Measurements from ENCODE around the gene MATN3. TPM values are rescaled to one million over a fixed set of nuclear protein-coding genes. Genes with fewer than 3 reads are reported as not detected.

Gene MATN3
- polyA plus RNA-seq, 1 donor (not counting 4 experiments of a cell fraction or from before 2014, with no cell fraction given) = 1.4 TPM

DNA sequence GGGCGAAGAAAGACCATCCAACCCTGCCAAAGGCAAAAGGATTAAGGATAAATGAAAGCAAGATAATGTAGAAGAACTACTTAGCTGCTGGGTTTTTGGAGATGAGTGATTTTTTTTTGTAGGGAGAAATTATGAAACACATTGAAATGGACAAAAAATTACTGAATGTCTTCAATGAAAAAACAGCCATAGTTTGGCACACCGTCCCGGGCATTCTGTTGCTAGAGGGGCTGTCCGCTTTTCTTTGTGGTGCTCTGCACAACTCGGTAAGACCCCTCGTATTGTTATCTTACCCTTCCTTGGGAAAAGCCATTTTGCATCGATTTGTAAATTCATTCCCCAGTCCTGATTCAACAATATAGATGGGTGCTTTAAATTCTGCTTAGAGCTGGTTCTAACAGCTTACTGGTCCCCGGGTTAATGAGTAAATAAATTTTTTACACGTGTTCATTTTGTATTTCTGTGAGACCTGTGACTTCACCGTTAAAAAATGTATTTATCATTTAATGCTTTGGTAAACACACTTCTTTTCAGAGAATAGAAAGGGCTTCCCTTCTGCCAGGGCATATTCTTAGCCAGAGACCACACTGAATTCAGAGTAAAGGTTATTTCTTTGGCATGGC, 39.9 kb upstream of the MATN3 start:
- peaks cover 3% of the 10 kb centered on the region for H4K20me1 ChIP-seq (ENCODE audit: control insufficient read depth, extremely low read depth, insufficient read depth, low read length)
- peaks cover 39% of the 10 kb centered on the region for H3K79me2 ChIP-seq (ENCODE audit: control insufficient read depth, insufficient read depth, low read length)
- H2AFZ ChIP-seq (ENCODE audit: control insufficient read depth, low read length) = peak overlapping the region; percentile 61
- H3K4me2 ChIP-seq (ENCODE audit: control insufficient read depth, extremely low read depth, insufficient read depth, low read depth, low read length) = peak overlapping the region; percentile 84
- no peaks in the 10 kb centered on the region for H3K9me3 ChIP-seq (ENCODE audit: control insufficient read depth, low read depth, low read length)
- peak overlapping the region; percentile 91 to 99 (median 98) for H3K4me3 ChIP-seq (ENCODE audit: control insufficient read depth in 2 of 3, extremely low read depth in 1 of 3, insufficient read depth in 2 of 3, low read depth in 1 of 3, low read length in 3 of 3)
- no peak for FAIRE-seq
- peak overlapping the region; percentile 94 for H3K9ac ChIP-seq (ENCODE audit: control insufficient read depth, extremely low read depth, insufficient read depth, low read length)
- peaks cover 36% of the 10 kb centered on the region for H3K4me1 ChIP-seq (ENCODE audit: control insufficient read depth, extremely low read depth, insufficient read depth, low read length)
- peak overlapping the region; percentile 98 for H3K27ac ChIP-seq (ENCODE audit: control insufficient read depth, insufficient read depth, low read length)
- H3K27me3 ChIP-seq (ENCODE audit: control insufficient read depth, extremely low read depth, insufficient read depth, low read length) = no peaks in the 10 kb centered on the region
- peaks cover 0 to 4% of the 10 kb centered on the region in 2 experiments for H3K36me3 ChIP-seq (ENCODE audit: control insufficient read depth in 2 of 2, extremely low read depth in 1 of 2, insufficient read depth in 2 of 2, low read length in 2 of 2)
- TF ChIP-seq, protein P1, sequence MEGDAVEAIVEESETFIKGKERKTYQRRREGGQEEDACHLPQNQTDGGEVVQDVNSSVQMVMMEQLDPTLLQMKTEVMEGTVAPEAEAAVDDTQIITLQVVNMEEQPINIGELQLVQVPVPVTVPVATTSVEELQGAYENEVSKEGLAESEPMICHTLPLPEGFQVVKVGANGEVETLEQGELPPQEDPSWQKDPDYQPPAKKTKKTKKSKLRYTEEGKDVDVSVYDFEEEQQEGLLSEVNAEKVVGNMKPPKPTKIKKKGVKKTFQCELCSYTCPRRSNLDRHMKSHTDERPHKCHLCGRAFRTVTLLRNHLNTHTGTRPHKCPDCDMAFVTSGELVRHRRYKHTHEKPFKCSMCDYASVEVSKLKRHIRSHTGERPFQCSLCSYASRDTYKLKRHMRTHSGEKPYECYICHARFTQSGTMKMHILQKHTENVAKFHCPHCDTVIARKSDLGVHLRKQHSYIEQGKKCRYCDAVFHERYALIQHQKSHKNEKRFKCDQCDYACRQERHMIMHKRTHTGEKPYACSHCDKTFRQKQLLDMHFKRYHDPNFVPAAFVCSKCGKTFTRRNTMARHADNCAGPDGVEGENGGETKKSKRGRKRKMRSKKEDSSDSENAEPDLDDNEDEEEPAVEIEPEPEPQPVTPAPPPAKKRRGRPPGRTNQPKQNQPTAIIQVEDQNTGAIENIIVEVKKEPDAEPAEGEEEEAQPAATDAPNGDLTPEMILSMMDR (optimal IDR thresholded peaks at IDR 0.05 in 1 of 3, IDR thresholded peaks at IDR 0.05 in 1 of 3, conservative IDR thresholded peaks at IDR 0.05 in 1 of 3; ENCODE audit: extremely low read depth in 1 of 3, insufficient read depth in 2 of 3, low read length in 3 of 3) = no peak
- no peak for TF ChIP-seq EZH2 (IDR thresholded peaks at IDR 0.05; ENCODE audit: low read length)
- dilution Hi-C loops (cut with MboI; ENCODE audit: extremely low pct_ligation_motif_present, low sequenced_read_pairs) = no loop called here
- H3K9me1 ChIP-seq (ENCODE audit: control insufficient read depth, extremely low read depth, insufficient read depth, low read length) = no peaks in the 10 kb centered on the region
- DNase-seq (ENCODE audit: low read depth, low spot score) = no peak

DNA sequence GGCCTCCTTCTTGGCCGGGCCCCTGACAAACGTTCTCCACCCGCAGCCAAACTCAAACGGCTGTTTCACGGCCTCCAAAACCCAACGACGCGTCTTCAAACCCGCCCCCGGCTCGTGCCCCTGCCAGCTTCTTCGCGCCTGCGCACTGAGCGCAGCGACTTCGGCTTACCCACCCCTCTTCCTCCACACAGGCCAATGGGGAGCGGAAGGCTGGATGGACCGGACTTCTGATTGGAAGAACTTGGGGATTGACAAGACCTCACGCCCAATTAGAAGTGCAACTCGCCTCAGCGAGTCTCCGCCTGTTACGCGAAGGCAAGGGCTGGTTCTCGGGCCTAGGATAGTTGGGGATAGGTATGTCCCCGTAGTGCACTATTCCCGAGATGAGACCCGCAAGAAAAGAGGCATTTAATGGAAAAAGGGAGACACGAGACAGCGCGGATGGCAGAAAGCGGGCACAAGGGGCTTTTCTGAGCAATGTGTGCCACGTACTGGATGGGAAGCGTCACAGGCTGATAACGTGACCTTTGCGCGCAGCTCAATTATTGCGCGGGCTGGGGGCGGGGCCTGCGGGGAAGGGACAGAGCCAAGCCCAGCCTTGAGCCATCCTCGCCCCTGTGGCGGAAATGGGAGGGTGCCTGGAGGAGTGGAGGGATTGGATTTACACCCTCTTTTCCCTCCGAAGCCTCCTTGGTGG, 39.2 kb upstream of the MATN3 start, which contains the start of gene LAPTM4A:
Gene LAPTM4A (minus strand): TSS at position 97 of the 697 bp plus-strand sequence. CDS start 108 bp downstream, outside the sequence.
- TF ChIP-seq, protein P1 (optimal IDR thresholded peaks at IDR 0.05 in 1 of 3, IDR thresholded peaks at IDR 0.05 in 1 of 3, conservative IDR thresholded peaks at IDR 0.05 in 1 of 3; ENCODE audit: extremely low read depth in 1 of 3, insufficient read depth in 2 of 3, low read length in 3 of 3) = no peak
- no peak for TF ChIP-seq EZH2 (IDR thresholded peaks at IDR 0.05; ENCODE audit: low read length)
- Histone ChIP-seq H3K4me1 (ENCODE audit: control insufficient read depth, extremely low read depth, insufficient read depth, low read length) (peaks cover 36% of the 10 kb centered on the region), H2AFZ (ENCODE audit: control insufficient read depth, low read length) (peak within 1 kb of the TSS; percentile 99), H3K9me1 (ENCODE audit: control insufficient read depth, extremely low read depth, insufficient read depth, low read length) (no peaks in the 10 kb centered on the region), H3K4me3 (ENCODE audit: control insufficient read depth in 2 of 3, extremely low read depth in 1 of 3, insufficient read depth in 2 of 3, low read depth in 1 of 3, low read length in 3 of 3) (peak within 1 kb of the TSS; percentile 91 to 99 (median 98)), H3K9ac (ENCODE audit: control insufficient read depth, extremely low read depth, insufficient read depth, low read length) (peak within 1 kb of the TSS; percentile 94), H4K20me1 (ENCODE audit: control insufficient read depth, extremely low read depth, insufficient read depth, low read length) (peaks cover 3% of the 10 kb centered on the region), H3K9me3 (ENCODE audit: control insufficient read depth, low read depth, low read length) (no peaks in the 10 kb centered on the region), H3K27ac (ENCODE audit: control insufficient read depth, insufficient read depth, low read length) (peak within 1 kb of the TSS; percentile 98), H3K79me2 (ENCODE audit: control insufficient read depth, insufficient read depth, low read length) (peaks cover 44% of the 10 kb centered on the region), H3K36me3 (ENCODE audit: control insufficient read depth in 2 of 2, extremely low read depth in 1 of 2, insufficient read depth in 2 of 2, low read length in 2 of 2) (peaks cover 0 to 4% of the 10 kb centered on the region in 2 experiments), H3K27me3 (ENCODE audit: control insufficient read depth, extremely low read depth, insufficient read depth, low read length) (no peaks in the 10 kb centered on the region), H3K4me2 (ENCODE audit: control insufficient read depth, extremely low read depth, insufficient read depth, low read depth, low read length) (peak within 1 kb of the TSS; percentile 98)
- DNase-seq (ENCODE audit: low read depth, low spot score) = peak; percentile 100
- FAIRE-seq = peak; percentile 73
- dilution Hi-C loops (cut with MboI; ENCODE audit: extremely low pct_ligation_motif_present, low sequenced_read_pairs) = no loop called here

Data from keratinocyte (primary cell).